K562 (cell line): ENCODE measurements around the gene KLHL25. TPM values are rescaled to one million over a fixed set of nuclear protein-coding genes. Genes with fewer than 3 reads are reported as not detected.

Source experiments
- ATAC-seq: fragments of 200-7000 bp; cut with Tn5 transposase; 3 replicates; pipeline ENCODE4 v1.9.1; 2020; ENCODE audit warnings: moderate library complexity
- BruUV-seq: library from RNA; stranded (reverse); fragments of 400-500 nt; replicated peaks from 2 replicates; lab custom pipeline; 2021; lab: Mats Ljungman, UMichigan
- CTCF ChIA-PET: fragments of 300-600 bp; formaldehyde crosslinking; extraction: SDS; loops from one replicate; lab custom pipeline; 2021; ENCODE audit warnings: low intra/inter-chr PET ratio; lab: Yijun Ruan, JAX
- POLR2A ChIA-PET: fragments of 300-600, 350-650 bp; sonication (Branson Sonifier 250); formaldehyde crosslinking; extraction: SDS; loops from one replicate; lab custom pipeline; 2021; ENCODE audit warnings: antibody characterized with exemption, inconsistent platforms; lab: Yijun Ruan, JAX
- DNase-seq, 4 experiments: peaks; one replicate each; pipeline versions ENCODE4 v3.0.0 to v3.0.0-alpha.2; 2011 to 2018; ENCODE audit warnings: low spot score in 3 of 4, mixed read lengths in 3 of 4; ENCODE audit errors: extremely low read depth in 1 of 4
- FAIRE-seq: peaks from 2 replicates; lab custom pipeline; 2011; peaks lifted over from hg19 to GRCh38; lab: Jason Lieb, UNC
- H2AFZ ChIP-seq: 2 replicates; pipeline ENCODE4 v1.6.0; 2011; ENCODE audit warnings: low read depth, low read length, control low read depth, inconsistent platforms
- H3K27ac ChIP-seq: fragments of 200-600 bp; 3 replicates; pipeline ENCODE4 v1.8.0; 2011; ENCODE audit warnings: low read depth, mild to moderate bottlenecking, control low read depth, inconsistent platforms, low read length, moderate library complexity, mixed read lengths; ENCODE audit errors: extremely low read depth
- H3K27me3 ChIP-seq, 2 experiments: fragments of 300-600 bp in 1 of 2; 2 replicates in 1 of 2; 3 replicates in 1 of 2; pipeline versions ENCODE4 v1.6.0 to v1.8.0; 2011; ENCODE audit warnings: inconsistent platforms in 2 of 2, low read length in 2 of 2, mild to moderate bottlenecking in 1 of 2, mixed read lengths in 1 of 2, moderate library complexity in 1 of 2; ENCODE audit not compliant: control insufficient read depth in 2 of 2, insufficient read depth in 2 of 2
- H3K36me3 ChIP-seq: fragments of 300-600 bp; 3 replicates; pipeline ENCODE4 v1.8.0; 2011; ENCODE audit warnings: mild to moderate bottlenecking, low read length, inconsistent platforms; ENCODE audit not compliant: control insufficient read depth, insufficient read depth
- H3K4me1 ChIP-seq, 2 experiments: fragments of 200-600 bp in 1 of 2; replicated peaks in 1 of 2; 2 replicates in 1 of 2; 3 replicates in 1 of 2; pipeline versions ENCODE4 v1.5.1 to v1.8.0; 2011; ENCODE audit warnings: inconsistent platforms in 2 of 2, low read length in 2 of 2, mild to moderate bottlenecking in 1 of 2, mixed read lengths in 1 of 2, moderate library complexity in 1 of 2; ENCODE audit not compliant: control insufficient read depth in 2 of 2, insufficient read depth in 2 of 2
- H3K4me2 ChIP-seq: 2 replicates; pipeline ENCODE4 v1.6.1; 2011; ENCODE audit warnings: low read length, control low read depth, inconsistent platforms, mixed read lengths; ENCODE audit not compliant: insufficient read depth
- H3K4me3 ChIP-seq: fragments of 200-600 bp; sonication (generic), shearing (Covaris generic); 2 replicates; pipeline ENCODE4 v1.5.1; 2016; ENCODE audit warnings: control low read depth, inconsistent platforms
- H3K79me2 ChIP-seq: fragments of 200-600 bp; 3 replicates; pipeline ENCODE4 v1.8.0; 2011; ENCODE audit warnings: low read length, inconsistent platforms; ENCODE audit not compliant: control insufficient read depth, insufficient read depth
- H3K9ac ChIP-seq, 2 experiments: 2 replicates each; pipeline versions ENCODE4 v1.6.0 to v1.6.1; 2011; ENCODE audit warnings: low read depth in 2 of 2, low read length in 2 of 2, control low read depth in 1 of 2, inconsistent platforms in 1 of 2, mild to moderate bottlenecking in 1 of 2, mixed read lengths in 1 of 2; ENCODE audit not compliant: insufficient read depth in 1 of 2
- H3K9me1 ChIP-seq: one replicate; pipeline ENCODE4 v1.6.0; 2011; ENCODE audit warnings: inconsistent platforms, mild to moderate bottlenecking, low read length, moderate library complexity; ENCODE audit not compliant: control insufficient read depth, insufficient read depth
- H3K9me3 ChIP-seq: replicated peaks from 2 replicates; pipeline ENCODE4 v1.5.1; 2011; ENCODE audit warnings: low read depth, low read length, inconsistent platforms; ENCODE audit not compliant: control insufficient read depth, insufficient read depth
- H4K20me1 ChIP-seq: replicated peaks from 2 replicates; pipeline ENCODE4 v1.6.1; 2011; ENCODE audit warnings: low read length, inconsistent platforms, mixed read lengths; ENCODE audit not compliant: control insufficient read depth, insufficient read depth
- E2F5 ChIP-seq: sonication (generic); formaldehyde crosslinking; IDR thresholded peaks from 2 replicates; pipeline ENCODE4 v1.8.0; 2022; ENCODE audit warnings: mild to moderate bottlenecking, missing genetic modification reagents
- GTF2F1 ChIP-seq: IDR thresholded peaks from 2 replicates; pipeline ENCODE4 v1.6.1; 2011; ENCODE audit warnings: low read depth, low read length, improper control_type of control experiment
- KAT8 ChIP-seq: fragments of 450-650 bp; IDR thresholded peaks from 2 replicates; pipeline ENCODE4 v1.6.1; 2016; ENCODE audit warnings: low read depth, mild to moderate bottlenecking
- MECOM ChIP-seq: fragments of 250-450 bp; sonication (Bioruptor Pico); IDR thresholded peaks from 2 replicates; pipeline ENCODE4 v1.8.0; 2022; ENCODE audit warnings: inconsistent platforms
- PRMT5 ChIP-seq: sonication (generic); formaldehyde crosslinking; IDR thresholded peaks from 2 replicates; pipeline ENCODE4 v1.5.0; 2020; ENCODE audit warnings: missing genetic modification reagents
- ZNF551 ChIP-seq: fragments of 250-450 bp; sonication (Bioruptor Pico); IDR thresholded peaks from 2 replicates; pipeline ENCODE4 v1.5.0; 2021; ENCODE audit warnings: mild to moderate bottlenecking, moderate library complexity
- ZNF717 ChIP-seq: fragments of 250-450 bp; sonication (Bioruptor Pico); IDR thresholded peaks from 2 replicates; pipeline ENCODE4 v1.5.0; 2021
- ZNF785 ChIP-seq: fragments of 250-450 bp; sonication (Bioruptor Pico); IDR thresholded peaks from 2 replicates; pipeline ENCODE4 v1.4.0; 2020; ENCODE audit warnings: mild to moderate bottlenecking
- WGBS: fragments of 100-300 bp; shearing (Covaris generic); methylation state at CpG from one replicate; pipeline ENCODE4 v1.1.6; 2016; ENCODE audit warnings: low coverage, mixed read lengths; ENCODE audit not compliant: insufficient coverage; ENCODE audit errors: missing lambda C conversion rate; 5-methylcytosine and 5-hydroxymethylcytosine counted together
- in situ Hi-C: fragments of 300-500 bp; cut with MboI; formaldehyde crosslinking; loops from 4 replicates; pipeline ENCODE4 v1.15.0; 2018; ENCODE audit warnings: inconsistent platforms, mixed read lengths
- intact Hi-C: fragments of 100-400 bp; cut with micrococcal nuclease; formaldehyde crosslinking; loops from 2 replicates; pipeline ENCODE4 v1.14.2; 2022
- polyA plus RNA-seq, 8 experiments: library from polyadenylated mRNA; depleted of rRNA in 4 of 8; stranded (reverse) in 5 of 8; unstranded in 3 of 8; fragments of >200 nt; fragmentation: Nextera tagmentation in 2 of 8; fragmentation: Illumina TruSeq in 1 of 8; extraction: Ambion mirVana in 2 of 8; extraction: Trizol in 1 of 8; gene quantifications; 2 replicates each; pipeline versions ENCODE4 v1.2.1 to v1.2.3, GENCODE V29; 2011 to 2014; ENCODE audit warnings: inconsistent platforms in 1 of 8, missing spikeins in 1 of 8
- total RNA-seq, 7 experiments: library from RNA; depleted of rRNA in 6 of 7; stranded (reverse); fragments of >200 nt in 6 of 7; fragmentation: Illumina TruSeq in 2 of 7; extraction: Trizol in 2 of 7; gene quantifications; 2 replicates each; pipeline versions ENCODE4 v1.2.1 to v1.2.3, GENCODE V29; 2011 to 2021; ENCODE audit warnings: low replicate concordance in 1 of 7
- TF ChIP-seq, protein P1 (sequence below): fragments of 250-450 bp; sonication (Bioruptor Pico); IDR thresholded peaks from 2 replicates; pipeline ENCODE4 v1.4.0; 2020; ENCODE audit warnings: mild to moderate bottlenecking

KLHL25 gene
- total and polyA plus RNA-seq, 9 of the 15 experiments (the other 6 are each of a cell fraction or from before 2014, with no cell fraction given), result 0.04 to 0.14 (median 0.10) TPM; not detected in 3

DNA sequence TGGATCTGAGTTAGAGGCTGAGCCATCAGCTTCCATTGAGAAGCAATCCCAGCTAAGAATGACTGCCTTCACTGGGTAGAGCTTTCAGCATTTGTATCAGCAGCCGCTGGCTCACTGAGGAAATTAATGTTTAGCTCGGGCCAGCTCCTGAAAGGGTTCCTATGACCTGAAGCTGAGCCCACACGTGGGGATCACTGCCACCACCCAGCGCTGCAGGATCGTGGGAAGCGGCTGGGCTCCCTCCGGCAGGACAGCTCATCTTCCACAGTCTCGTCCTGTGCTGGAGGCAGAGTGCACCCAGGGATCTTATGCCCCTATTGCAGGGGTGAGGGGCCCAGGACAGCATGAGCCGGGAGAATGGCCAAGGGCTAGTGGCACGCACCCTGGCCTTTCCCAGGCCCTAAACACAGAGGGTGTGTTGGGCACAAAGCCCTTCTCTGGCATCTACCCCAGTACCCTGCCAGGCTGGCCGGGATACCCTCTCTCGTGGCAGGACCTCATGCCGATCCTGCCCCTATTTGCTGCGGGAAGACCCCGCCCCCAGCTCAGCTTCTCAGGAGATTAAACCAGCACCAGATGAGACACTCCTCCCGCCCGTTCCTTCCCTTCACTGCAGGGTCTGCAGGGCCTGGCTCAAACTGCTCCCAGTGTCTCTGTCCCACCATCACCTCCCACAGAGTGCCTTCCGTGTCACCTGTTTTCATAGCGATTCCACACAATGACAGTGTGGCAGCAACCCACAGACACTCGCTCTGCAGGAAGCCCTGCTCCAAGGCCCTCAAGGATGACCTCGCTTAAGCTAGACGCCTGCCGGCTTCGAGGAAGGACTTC is 28.5 kb downstream of the KLHL25 start:
- no peak for FAIRE-seq
- BruUV-seq, result no TSS peak

DNA sequence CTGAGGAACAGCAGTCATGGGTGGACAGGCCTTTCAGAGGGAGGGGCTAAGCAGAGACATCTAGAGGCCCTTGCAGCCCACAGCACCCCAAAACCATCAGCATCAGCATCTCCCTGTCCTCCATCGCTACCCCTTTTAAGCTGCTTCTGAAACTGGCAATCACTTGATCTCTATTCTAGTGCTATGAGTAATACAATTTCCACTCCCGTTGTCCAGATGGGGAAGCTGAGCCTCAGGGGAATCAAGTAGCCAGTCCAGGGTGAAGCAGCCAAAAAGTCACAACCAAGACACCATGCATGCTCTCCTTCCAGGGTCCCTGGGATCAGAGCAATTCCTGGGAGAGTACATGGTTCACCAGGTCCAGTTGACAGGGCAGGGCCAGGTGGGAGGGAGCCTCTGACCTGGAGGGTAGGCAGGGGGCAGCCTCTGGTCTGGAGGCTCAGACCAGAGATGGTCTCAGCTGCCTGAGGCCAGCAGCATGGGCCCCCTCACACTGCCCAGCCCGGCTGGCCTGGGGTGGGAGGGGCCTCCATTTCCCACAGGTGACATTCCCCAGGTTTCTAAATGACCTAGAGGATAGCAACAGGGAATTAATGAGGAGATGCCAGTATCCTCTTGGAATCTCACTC is 30.0 kb downstream of the KLHL25 start:
- no peaks in the 10 kb centered on the region; the same call in 1 of the 2 replicates for H4K20me1 ChIP-seq
- no peak overlapping the region for H3K9ac ChIP-seq
- WGBS, result 0% methylated on average over 3 of the region's 3 CpGs
- CTCF ChIA-PET, result no interaction called here
- no peaks in the 10 kb centered on the region for H3K36me3 ChIP-seq
- FAIRE-seq, result no peak
- peaks cover 3% of the 10 kb centered on the region for H3K9me1 ChIP-seq
- TF ChIP-seq PRMT5 (CRISPR knock-in tag) (no peak), E2F5 (no peak), ZNF551 (CRISPR knock-in tag) (no peak), MECOM (no peak)
- TF ChIP-seq, protein P1, sequence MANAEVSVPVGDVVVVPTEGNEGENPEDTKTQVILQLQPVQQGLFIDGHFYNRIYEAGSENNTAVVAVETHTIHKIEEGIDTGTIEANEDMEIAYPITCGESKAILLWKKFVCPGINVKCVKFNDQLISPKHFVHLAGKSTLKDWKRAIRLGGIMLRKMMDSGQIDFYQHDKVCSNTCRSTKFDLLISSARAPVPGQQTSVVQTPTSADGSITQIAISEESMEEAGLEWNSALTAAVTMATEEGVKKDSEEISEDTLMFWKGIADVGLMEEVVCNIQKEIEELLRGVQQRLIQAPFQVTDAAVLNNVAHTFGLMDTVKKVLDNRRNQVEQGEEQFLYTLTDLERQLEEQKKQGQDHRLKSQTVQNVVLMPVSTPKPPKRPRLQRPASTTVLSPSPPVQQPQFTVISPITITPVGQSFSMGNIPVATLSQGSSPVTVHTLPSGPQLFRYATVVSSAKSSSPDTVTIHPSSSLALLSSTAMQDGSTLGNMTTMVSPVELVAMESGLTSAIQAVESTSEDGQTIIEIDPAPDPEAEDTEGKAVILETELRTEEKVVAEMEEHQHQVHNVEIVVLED (CRISPR knock-in tag), result no peak
- TF ChIP-seq, all 486 proteins: peak for 0
- POLR2A ChIA-PET, result no interaction called here
- intact Hi-C loops, result no loop called here
- Histone ChIP-seq H3K4me2 (no peak overlapping the region), H2AFZ (no peak overlapping the region), H3K27ac (no peak overlapping the region), H3K4me1 (peaks cover 0 to 9% of the 10 kb centered on the region in 2 experiments; a peak in 1 of 5 replicates), H3K4me3 (no peak overlapping the region), H3K79me2 (no peaks in the 10 kb centered on the region), H3K27me3 (peaks cover 5 to 67% of the 10 kb centered on the region in 2 experiments; a peak in 4 of 5 replicates), H3K9me3 (no peaks in the 10 kb centered on the region)
- BruUV-seq, result no TSS peak
- DNase-seq, result no peak
- ATAC-seq, result no peak
- in situ Hi-C loops, result no loop called here

More for the DNA sequence above, 28.5 kb downstream of the KLHL25 start:
- no peaks in the 10 kb centered on the region for H3K9me1 ChIP-seq
- no peak overlapping the region for H3K9ac ChIP-seq
- H2AFZ ChIP-seq, result no peak overlapping the region
- intact Hi-C loops, result no loop called here
- H4K20me1 ChIP-seq, result no peaks in the 10 kb centered on the region; the same call in 1 of the 2 replicates
- no peak overlapping the region for H3K4me3 ChIP-seq
- CTCF ChIA-PET, result no interaction called here
- TF ChIP-seq ZNF785 (CRISPR knock-in tag) (no peak), KAT8 (no peak), ZNF717 (CRISPR knock-in tag) (no peak), GTF2F1 (no peak)
- TF ChIP-seq, all 486 proteins: peak for 0
- Histone ChIP-seq H3K4me2 (no peak overlapping the region), H3K4me1 (peaks cover 0 to 9% of the 10 kb centered on the region in 2 experiments; a peak in 1 of 5 replicates), H3K36me3 (no peaks in the 10 kb centered on the region), H3K27ac (no peak overlapping the region), H3K79me2 (no peaks in the 10 kb centered on the region), H3K27me3 (peaks cover 9 to 71% of the 10 kb centered on the region in 2 experiments; a peak in 4 of 5 replicates), H3K9me3 (no peaks in the 10 kb centered on the region)
- DNase-seq (no peak), ATAC-seq (no peak)
- WGBS, result 1% methylated on average over 24 of the region's 24 CpGs
- POLR2A ChIA-PET, result interaction anchor here (0.7 kb wide), 1 partner anchor 32 kb away, joined by 3 read pairs; no protein-coding TSS in a partner anchor
- in situ Hi-C loops, result no loop called here
